Cardiac fibroblast (primary cell): ENCODE data around the gene MTOR.
"Not testable (repeated sequence)": the region's sequence is repeated elsewhere in the genome, so short reads cannot be mapped to it uniquely, and the experiment has no call there.

Experiments
- DNase-seq, 2 donors: peaks; one replicate each; pipeline versions ENCODE4 v3.0.0 to v3.0.0-alpha.2; 2010; ENCODE audit warnings: low read depth in 2 of 2
- H3K4me3 ChIP-seq, 2 donors: replicated peaks in 1 of 2; 1 replicate in 1 of 2; 2 replicates in 1 of 2; pipeline ENCODE4 v1.5.1; 2011; ENCODE audit warnings: low read depth in 2 of 2, low read length in 2 of 2, mild to moderate bottlenecking in 2 of 2, moderate library complexity in 1 of 2
- TF ChIP-seq, protein P1 (sequence below): IDR thresholded peaks from one replicate; pipeline ENCODE4 v1.5.1; 2011; ENCODE audit warnings: low read depth, mild to moderate bottlenecking, low read length, inconsistent platforms

Gene MTOR

DNA sequence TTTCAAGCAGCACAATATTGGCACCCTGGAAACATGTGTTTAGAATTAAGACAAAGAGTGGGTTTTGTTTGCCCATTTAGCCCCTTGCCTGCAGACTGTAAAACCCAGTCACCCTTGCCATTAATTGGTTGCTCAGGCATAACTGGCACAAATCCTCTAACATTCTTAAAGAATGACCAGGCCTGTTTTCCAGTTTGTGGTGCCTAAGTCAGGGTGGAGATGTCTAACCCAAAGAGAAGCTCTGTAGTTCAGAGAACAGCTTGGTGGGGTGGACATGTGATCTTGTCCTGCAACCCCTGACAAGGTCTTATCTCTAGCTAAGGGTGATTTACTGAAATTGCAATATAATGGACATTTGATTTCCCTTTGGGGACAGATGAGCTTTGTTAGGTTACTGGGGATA lies 82.0 kb downstream of the MTOR start:
- H3K4me3 ChIP-seq: no peak overlapping the region
- peak; percentile 60 to 64 for DNase-seq
- TF ChIP-seq, protein P1, sequence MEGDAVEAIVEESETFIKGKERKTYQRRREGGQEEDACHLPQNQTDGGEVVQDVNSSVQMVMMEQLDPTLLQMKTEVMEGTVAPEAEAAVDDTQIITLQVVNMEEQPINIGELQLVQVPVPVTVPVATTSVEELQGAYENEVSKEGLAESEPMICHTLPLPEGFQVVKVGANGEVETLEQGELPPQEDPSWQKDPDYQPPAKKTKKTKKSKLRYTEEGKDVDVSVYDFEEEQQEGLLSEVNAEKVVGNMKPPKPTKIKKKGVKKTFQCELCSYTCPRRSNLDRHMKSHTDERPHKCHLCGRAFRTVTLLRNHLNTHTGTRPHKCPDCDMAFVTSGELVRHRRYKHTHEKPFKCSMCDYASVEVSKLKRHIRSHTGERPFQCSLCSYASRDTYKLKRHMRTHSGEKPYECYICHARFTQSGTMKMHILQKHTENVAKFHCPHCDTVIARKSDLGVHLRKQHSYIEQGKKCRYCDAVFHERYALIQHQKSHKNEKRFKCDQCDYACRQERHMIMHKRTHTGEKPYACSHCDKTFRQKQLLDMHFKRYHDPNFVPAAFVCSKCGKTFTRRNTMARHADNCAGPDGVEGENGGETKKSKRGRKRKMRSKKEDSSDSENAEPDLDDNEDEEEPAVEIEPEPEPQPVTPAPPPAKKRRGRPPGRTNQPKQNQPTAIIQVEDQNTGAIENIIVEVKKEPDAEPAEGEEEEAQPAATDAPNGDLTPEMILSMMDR: no peak

DNA sequence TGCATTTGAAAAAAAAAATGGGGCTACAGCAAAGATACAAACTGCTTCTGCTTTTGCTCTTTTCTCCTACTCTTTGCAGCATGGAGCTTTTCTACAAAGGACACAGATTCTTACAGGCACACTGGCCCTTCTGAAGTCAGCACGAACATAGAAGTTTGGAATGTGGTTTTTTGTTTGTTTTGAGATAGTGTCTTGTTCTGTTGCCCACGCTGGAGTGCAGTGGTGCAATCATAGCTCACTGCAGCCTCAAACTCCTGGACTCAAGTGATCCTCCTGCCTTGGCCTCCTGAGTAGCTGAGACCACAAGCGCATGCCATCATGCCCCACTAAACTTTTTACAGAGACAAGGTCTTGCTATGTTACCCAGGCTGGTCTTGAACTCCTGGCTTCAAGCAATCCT lies 82.6 kb downstream of the MTOR start:
- peak; percentile 54 to 67 for DNase-seq

DNA sequence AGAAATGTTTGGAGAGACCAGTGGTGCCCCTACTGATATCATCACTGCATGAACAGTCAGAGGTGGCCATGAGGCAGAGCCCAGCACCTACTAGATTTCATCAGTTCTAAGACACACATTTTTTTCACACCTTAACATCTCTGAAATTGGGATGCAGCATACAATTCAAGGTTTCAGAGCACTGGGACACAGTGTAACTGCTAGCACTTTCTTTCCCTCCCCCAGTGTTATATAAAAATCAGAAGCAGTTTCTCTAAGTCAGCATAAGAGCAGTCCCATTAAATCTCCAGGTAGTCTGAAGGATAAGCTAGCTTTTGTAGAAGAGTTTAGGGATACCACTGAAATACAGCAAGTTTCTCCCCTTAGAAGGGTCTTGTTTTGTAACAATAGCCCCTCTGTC lies 83.2 kb downstream of the MTOR start:
- H3K4me3 ChIP-seq: no peak overlapping the region
- DNase-seq: no peak
- TF ChIP-seq, protein P1: no peak

More for the DNA sequence above, 82.6 kb downstream of the MTOR start:
- not testable (repeated sequence) for H3K4me3 ChIP-seq

DNA sequence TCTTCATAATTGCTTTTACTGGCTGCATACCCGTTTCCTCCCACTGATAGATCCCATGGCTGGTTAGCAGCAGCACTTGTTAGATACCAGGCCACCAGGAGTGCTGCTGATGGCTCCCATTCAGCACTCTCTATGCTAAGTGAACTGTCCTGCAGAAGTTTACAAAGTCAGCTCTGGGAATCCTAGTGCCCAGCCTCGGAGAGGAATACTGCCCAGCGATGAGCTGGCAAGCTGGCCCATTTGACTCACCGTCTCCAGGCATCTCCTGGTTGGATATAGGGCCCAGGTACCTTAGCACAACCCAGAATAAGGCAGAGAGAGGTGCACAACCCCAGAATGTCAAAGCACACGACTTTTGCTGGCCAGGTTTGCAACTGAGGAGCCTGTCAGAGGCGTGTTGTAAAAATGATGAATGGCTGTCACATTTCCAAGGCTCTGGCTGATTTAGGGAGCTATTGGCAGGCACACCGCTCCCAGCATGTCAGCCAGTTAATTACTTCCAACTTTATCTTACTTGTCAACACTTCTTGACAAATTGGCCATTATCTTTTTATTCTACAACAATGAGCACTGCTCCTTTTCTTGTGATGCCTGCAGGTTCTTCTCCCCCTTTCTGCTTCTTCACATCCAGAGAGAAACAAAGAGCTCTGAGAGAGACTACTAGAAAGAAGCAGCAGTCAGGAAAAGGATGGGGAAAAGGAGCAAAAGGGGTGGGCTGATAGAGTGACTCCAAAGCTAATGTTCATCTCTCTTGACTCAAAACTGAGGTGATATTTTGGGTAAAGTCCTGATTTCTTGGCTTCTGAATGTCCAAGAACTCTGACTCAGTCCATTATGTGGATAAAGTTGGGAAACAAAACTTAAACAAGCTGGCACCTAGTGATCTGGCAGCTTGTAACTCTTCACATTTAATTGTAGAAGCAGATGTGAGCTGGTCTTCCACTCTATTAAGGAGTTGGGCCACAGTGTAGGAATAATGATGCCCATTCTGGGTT lies 84.0 kb downstream of the MTOR start:
- TF ChIP-seq, protein P1: no peak
- DNase-seq: peak in 1 of 2 donors; percentile 19
- H3K4me3 ChIP-seq: no peak overlapping the region

DNA sequence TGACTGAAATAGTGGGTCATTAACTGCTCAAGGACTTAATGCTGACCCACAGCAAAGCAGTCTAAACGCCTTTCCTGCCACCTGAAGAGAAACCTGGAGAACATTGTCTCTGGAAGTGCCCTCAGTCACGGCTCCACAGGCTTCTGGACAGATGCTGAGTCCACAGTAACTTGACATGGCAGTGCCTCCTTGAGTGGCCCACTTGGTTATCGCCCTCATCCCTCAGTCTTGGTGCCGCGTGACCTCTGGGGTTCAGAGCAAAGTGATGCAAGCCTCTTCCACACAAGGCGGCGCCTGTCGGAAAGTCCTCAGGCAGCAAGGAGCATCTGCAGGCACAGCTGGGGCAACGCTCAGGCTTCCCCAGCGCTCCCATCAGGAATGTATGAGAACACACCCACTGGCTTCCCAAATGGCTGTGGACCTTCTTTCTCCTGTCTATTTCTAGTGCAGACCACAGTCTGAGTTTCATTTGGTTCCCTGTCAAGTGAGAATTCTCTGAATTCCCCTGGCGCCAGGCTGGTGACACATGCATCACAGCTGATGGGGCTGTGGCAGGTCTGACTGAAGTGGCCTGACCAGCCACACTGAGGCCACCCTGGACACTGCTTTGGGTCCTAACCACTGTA lies 86.2 kb downstream of the MTOR start:
- peak in 1 of 2 donors; percentile 17 for DNase-seq
- H3K4me3 ChIP-seq: no peak overlapping the region
- TF ChIP-seq, protein P1: no peak

DNA sequence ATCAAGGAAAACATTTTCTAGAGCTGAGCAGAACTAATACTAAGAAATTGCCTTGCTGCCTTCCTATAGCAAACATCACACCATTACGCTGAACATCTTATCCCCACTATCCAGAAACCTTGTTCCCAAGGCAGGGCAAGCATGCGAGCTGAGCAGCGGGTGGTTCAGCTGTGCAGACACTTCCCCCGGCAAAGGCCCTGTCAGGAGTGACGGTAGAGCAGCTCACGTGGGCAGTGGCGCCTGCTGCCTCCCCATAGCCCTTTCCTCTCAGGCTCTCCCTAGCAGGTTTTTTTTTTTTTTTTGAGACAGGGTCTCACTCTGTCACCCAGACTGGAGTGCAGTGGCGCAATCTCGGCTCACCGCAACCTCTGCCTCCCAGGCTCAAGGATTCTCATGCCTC lies 86.9 kb downstream of the MTOR start:
- no peak for DNase-seq
- no peak overlapping the region for H3K4me3 ChIP-seq
- TF ChIP-seq, protein P1: no peak

DNA sequence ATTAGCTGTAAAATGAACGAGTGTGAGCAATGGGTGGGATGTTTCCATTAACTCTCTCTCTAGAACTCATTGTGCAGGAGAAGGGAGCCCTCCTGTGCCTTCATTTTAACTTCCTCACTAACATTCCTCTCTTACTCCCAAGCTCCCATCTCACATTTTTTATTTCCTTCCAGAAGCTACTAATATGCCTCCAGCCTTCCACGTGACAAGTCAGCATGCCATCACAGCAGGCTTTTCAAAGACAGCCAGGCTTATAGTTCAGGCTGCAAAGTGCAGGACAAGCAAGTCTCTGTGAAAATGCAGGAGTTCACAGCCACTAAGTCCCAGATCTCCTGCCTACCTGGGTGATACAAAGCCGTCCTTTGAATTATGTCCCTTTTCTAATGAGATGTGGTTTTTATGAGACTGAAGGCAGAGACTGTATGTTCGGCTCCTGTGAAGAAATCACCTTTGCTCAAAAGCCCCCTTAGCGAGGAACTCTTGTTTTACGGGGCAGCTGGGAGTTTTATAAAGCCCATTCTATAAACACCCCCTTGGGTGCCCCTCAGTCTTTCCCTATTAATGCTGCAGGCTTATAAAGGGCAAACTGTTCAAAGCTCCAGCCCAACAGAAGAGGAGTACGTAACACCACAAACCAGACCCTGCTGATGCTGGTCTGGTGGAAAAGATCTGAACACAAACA lies 87.9 kb downstream of the MTOR start:
- TF ChIP-seq, protein P1: no peak
- DNase-seq: peak in 1 of 2 donors; percentile 26
- no peak overlapping the region for H3K4me3 ChIP-seq
